AG08396 (cell line): ENCODE measurements around the gene FRMD6.
"Not testable (repeated sequence)": the region's sequence is repeated elsewhere in the genome, so short reads cannot be mapped to it uniquely, and the experiment has no call there.

Experiments used
- DNase-seq: peaks from one replicate; pipeline ENCODE4 v3.0.0; 2012; ENCODE audit warnings: low spot score, mixed read lengths

FRMD6 gene

GRCh38 chr14:51724650-51725049 is 72.9 kb downstream of the FRMD6 start:
- no peak for DNase-seq

- no peak for DNase-seq
Measured at GRCh38 chr14:51725061-51725460, 73.4 kb downstream of the FRMD6 start.

GRCh38 chr14:51726166-51726899 is 74.6 kb downstream of the FRMD6 start:
- peak; percentile 24 for DNase-seq

- DNase-seq, result no peak
Measured at GRCh38 chr14:51727526-51727925, 75.8 kb downstream of the FRMD6 start.

GRCh38 chr14:51730098-51730497 is 78.4 kb downstream of the FRMD6 start:
- no peak for DNase-seq

- no peak for DNase-seq
Measured at GRCh38 chr14:51730684-51731083, 79.0 kb downstream of the FRMD6 start.

- no peak for DNase-seq
Measured at GRCh38 chr14:51732494-51733112, 80.9 kb downstream of the FRMD6 start.

GRCh38 chr14:51733147-51733546 is 81.4 kb downstream of the FRMD6 start:
- no peak for DNase-seq

- no peak for DNase-seq
Measured at GRCh38 chr14:51735851-51736250, 84.1 kb downstream of the FRMD6 start.

GRCh38 chr14:51738754-51739153 is 87.0 kb downstream of the FRMD6 start:
- DNase-seq, result no peak

GRCh38 chr14:51743588-51744000 is 91.9 kb downstream of the FRMD6 start:
- DNase-seq, result no peak

GRCh38 chr14:51744372-51745130 is 92.8 kb downstream of the FRMD6 start:
- no peak for DNase-seq

- not testable (repeated sequence) for DNase-seq
Measured at GRCh38 chr14:51746823-51747222, 95.1 kb downstream of the FRMD6 start.

GRCh38 chr14:51750542-51750941 is 98.8 kb downstream of the FRMD6 start:
- DNase-seq, result no peak

GRCh38 chr14:51751611-51752345 is 100.1 kb downstream of the FRMD6 start:
- not testable (repeated sequence) for DNase-seq

GRCh38 chr14:51757756-51758155 is 106.0 kb downstream of the FRMD6 start:
- not testable (repeated sequence) for DNase-seq

GRCh38 chr14:51759950-51760349 is 108.2 kb downstream of the FRMD6 start:
- DNase-seq, result no peak

- DNase-seq, result not testable (repeated sequence)
Measured at GRCh38 chr14:51765726-51766125, 114.0 kb downstream of the FRMD6 start.

- DNase-seq, result not testable (repeated sequence)
Measured at GRCh38 chr14:51766586-51766985, 114.9 kb downstream of the FRMD6 start.

- not testable (repeated sequence) for DNase-seq
Measured at GRCh38 chr14:51769261-51769660, 117.6 kb downstream of the FRMD6 start.

- no peak for DNase-seq
Measured at GRCh38 chr14:51774209-51774608, 122.5 kb downstream of the FRMD6 start.
